Keratinocyte (primary cell): Measurements from ENCODE around the gene RNF34. TPM values are rescaled to one million over a fixed set of nuclear protein-coding genes. Genes with fewer than 3 reads are reported as not detected.

Experiments used
- DNase-seq: peaks from one replicate; pipeline ENCODE4 v3.0.0-alpha.2; 2011; ENCODE audit warnings: low read depth, missing footprints, low spot score
- FAIRE-seq: peaks from 2 replicates; lab custom pipeline; 2011; peaks lifted over from hg19 to GRCh38; lab: Jason Lieb, UNC
- H2AFZ ChIP-seq: 2 replicates; pipeline ENCODE4 v1.6.0; 2012; ENCODE audit warnings: low read length, control low read depth, inconsistent platforms; ENCODE audit not compliant: control insufficient read depth
- H3K27ac ChIP-seq: 2 replicates; pipeline ENCODE4 v1.5.1; 2011; ENCODE audit warnings: low read length; ENCODE audit not compliant: control insufficient read depth, insufficient read depth
- H3K27me3 ChIP-seq: 3 replicates; pipeline ENCODE4 v1.6.0; 2011; ENCODE audit warnings: low read length; ENCODE audit not compliant: control insufficient read depth, insufficient read depth; ENCODE audit errors: extremely low read depth
- H3K36me3 ChIP-seq, 2 experiments: 2 replicates in 1 of 2; 3 replicates in 1 of 2; pipeline ENCODE4 v1.5.1; 2011; ENCODE audit warnings: low read length in 2 of 2, mild to moderate bottlenecking in 1 of 2; ENCODE audit not compliant: control insufficient read depth in 2 of 2, insufficient read depth in 2 of 2; ENCODE audit errors: extremely low read depth in 1 of 2
- H3K4me1 ChIP-seq: 3 replicates; pipeline ENCODE4 v1.5.1; 2011; ENCODE audit warnings: low read length; ENCODE audit not compliant: control insufficient read depth, insufficient read depth; ENCODE audit errors: extremely low read depth
- H3K4me2 ChIP-seq: 3 replicates; pipeline ENCODE4 v1.6.0; 2011; ENCODE audit warnings: low read depth, low read length; ENCODE audit not compliant: control insufficient read depth, insufficient read depth; ENCODE audit errors: extremely low read depth
- H3K4me3 ChIP-seq, 3 experiments: fragments of 200-600 bp in 1 of 3; sonication (generic) in 1 of 3; 2 replicates in 2 of 3; 3 replicates in 1 of 3; pipeline ENCODE4 v1.5.1; 2011 to 2016; ENCODE audit warnings: low read length in 3 of 3, mild to moderate bottlenecking in 3 of 3, control low read depth in 2 of 3, inconsistent platforms in 1 of 3, low read depth in 1 of 3, mixed read lengths in 1 of 3, mixed run types in 1 of 3, moderate library complexity in 1 of 3; ENCODE audit not compliant: control insufficient read depth in 2 of 3, insufficient read depth in 2 of 3; ENCODE audit errors: extremely low read depth in 1 of 3
- H3K79me2 ChIP-seq: 2 replicates; pipeline ENCODE4 v1.6.0; 2012; ENCODE audit warnings: low read length; ENCODE audit not compliant: control insufficient read depth, insufficient read depth
- H3K9ac ChIP-seq: 3 replicates; pipeline ENCODE4 v1.6.0; 2011; ENCODE audit warnings: low read length; ENCODE audit not compliant: control insufficient read depth, insufficient read depth; ENCODE audit errors: extremely low read depth
- H3K9me1 ChIP-seq: 3 replicates; pipeline ENCODE4 v1.6.0; 2011; ENCODE audit warnings: low read length; ENCODE audit not compliant: control insufficient read depth, insufficient read depth; ENCODE audit errors: extremely low read depth
- H3K9me3 ChIP-seq: 2 replicates; pipeline ENCODE4 v1.5.1; 2012; ENCODE audit warnings: low read depth, low read length; ENCODE audit not compliant: control insufficient read depth
- H4K20me1 ChIP-seq: 3 replicates; pipeline ENCODE4 v1.6.0; 2011; ENCODE audit warnings: low read length; ENCODE audit not compliant: control insufficient read depth, insufficient read depth; ENCODE audit errors: extremely low read depth
- EZH2 ChIP-seq: IDR thresholded peaks from one replicate; pipeline ENCODE4 v1.6.1; 2012; ENCODE audit warnings: inconsistent platforms, mild to moderate bottlenecking, low read length, moderate library complexity
- dilution Hi-C: fragments of 300-500 bp; cut with MboI; formaldehyde crosslinking; loops from one replicate; pipeline ENCODE4 v1.7.0; 2020; ENCODE audit warnings: low sequenced_read_pairs; ENCODE audit not compliant: extremely low pct_ligation_motif_present
- polyA plus RNA-seq, 5 experiments: library from polyadenylated mRNA; depleted of rRNA in 3 of 5; stranded (reverse) in 3 of 5; stranded (forward) in 1 of 5; unstranded in 1 of 5; fragments of >200 nt; gene quantifications; 1 replicate in 1 of 5; 2 replicates in 3 of 5; 3 replicates in 1 of 5; pipeline versions ENCODE4 v1.2.1 to v1.2.3, GENCODE V29; 2011 to 2012; ENCODE audit warnings: missing spikeins in 2 of 5, low read depth in 1 of 5, low replicate concordance in 1 of 5
- TF ChIP-seq, protein P1 (sequence below), 3 experiments: IDR thresholded peaks in 1 of 3; conservative IDR thresholded peaks in 1 of 3; optimal IDR thresholded peaks in 1 of 3; 2 replicates in 2 of 3; 3 replicates in 1 of 3; pipeline versions ENCODE3 to v1.5.1; 2011; ENCODE audit warnings: low read length in 3 of 3, mild to moderate bottlenecking in 3 of 3, moderate library complexity in 2 of 3, control low read depth in 1 of 3, inconsistent platforms in 1 of 3; ENCODE audit not compliant: insufficient read depth in 2 of 3; ENCODE audit errors: extremely low read depth in 1 of 3

RNF34 gene
- polyA plus RNA-seq, 1 donor (not counting 4 experiments of a cell fraction or from before 2014, with no cell fraction given), result 39.0 TPM

DNA sequence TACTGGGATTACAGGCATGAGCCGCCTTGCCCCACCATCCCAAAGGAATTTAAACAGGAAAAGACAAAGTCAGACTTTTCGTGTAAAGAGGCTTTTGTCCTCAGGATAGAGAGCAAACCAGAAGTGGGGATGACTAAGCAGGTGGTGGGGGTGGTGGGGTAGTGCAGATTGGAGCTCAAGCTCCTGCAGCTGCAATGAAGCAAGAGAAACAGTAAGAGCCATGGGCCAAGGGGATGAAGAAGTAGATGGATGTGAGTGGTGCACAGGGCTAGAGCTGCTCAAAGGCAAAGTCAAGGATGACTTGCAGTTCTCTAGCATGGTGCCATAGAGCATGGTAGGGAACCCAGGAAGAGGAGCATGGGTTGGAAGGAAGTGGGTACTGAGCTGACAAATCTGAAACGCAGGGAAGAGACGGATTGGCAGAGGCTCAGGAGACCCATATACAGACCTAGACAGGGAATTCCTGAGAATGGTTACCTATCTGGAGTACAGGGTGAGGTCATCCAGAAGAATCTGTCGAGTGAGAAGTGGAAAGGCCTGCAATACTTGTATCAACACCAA is 11.4 kb upstream of the RNF34 start:
- H3K9me3 ChIP-seq, result no peaks in the 10 kb centered on the region
- H3K27me3 ChIP-seq, result no peaks in the 10 kb centered on the region
- H3K4me1 ChIP-seq, result peaks cover 28% of the 10 kb centered on the region
- peak overlapping the region; percentile 59 for H3K4me2 ChIP-seq
- H2AFZ ChIP-seq, result peak overlapping the region; percentile 86
- no peaks in the 10 kb centered on the region for H3K79me2 ChIP-seq
- H3K27ac ChIP-seq, result peak overlapping the region; percentile 70
- no peak for DNase-seq
- no peak overlapping the region for H3K9ac ChIP-seq
- TF ChIP-seq, protein P1, sequence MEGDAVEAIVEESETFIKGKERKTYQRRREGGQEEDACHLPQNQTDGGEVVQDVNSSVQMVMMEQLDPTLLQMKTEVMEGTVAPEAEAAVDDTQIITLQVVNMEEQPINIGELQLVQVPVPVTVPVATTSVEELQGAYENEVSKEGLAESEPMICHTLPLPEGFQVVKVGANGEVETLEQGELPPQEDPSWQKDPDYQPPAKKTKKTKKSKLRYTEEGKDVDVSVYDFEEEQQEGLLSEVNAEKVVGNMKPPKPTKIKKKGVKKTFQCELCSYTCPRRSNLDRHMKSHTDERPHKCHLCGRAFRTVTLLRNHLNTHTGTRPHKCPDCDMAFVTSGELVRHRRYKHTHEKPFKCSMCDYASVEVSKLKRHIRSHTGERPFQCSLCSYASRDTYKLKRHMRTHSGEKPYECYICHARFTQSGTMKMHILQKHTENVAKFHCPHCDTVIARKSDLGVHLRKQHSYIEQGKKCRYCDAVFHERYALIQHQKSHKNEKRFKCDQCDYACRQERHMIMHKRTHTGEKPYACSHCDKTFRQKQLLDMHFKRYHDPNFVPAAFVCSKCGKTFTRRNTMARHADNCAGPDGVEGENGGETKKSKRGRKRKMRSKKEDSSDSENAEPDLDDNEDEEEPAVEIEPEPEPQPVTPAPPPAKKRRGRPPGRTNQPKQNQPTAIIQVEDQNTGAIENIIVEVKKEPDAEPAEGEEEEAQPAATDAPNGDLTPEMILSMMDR (optimal IDR thresholded peaks at IDR 0.05 in 1 of 3, IDR thresholded peaks at IDR 0.05 in 1 of 3, conservative IDR thresholded peaks at IDR 0.05 in 1 of 3; ENCODE audit: extremely low read depth in 1 of 3, insufficient read depth in 2 of 3, low read length in 3 of 3), result no peak
- no peak for TF ChIP-seq EZH2
- dilution Hi-C loops, result no loop called here
- no peaks in the 10 kb centered on the region for H4K20me1 ChIP-seq
- H3K4me3 ChIP-seq, result no peak overlapping the region
- H3K9me1 ChIP-seq, result no peaks in the 10 kb centered on the region
- H3K36me3 ChIP-seq, result no peaks in the 10 kb centered on the region
- peak; percentile 90 for FAIRE-seq

DNA sequence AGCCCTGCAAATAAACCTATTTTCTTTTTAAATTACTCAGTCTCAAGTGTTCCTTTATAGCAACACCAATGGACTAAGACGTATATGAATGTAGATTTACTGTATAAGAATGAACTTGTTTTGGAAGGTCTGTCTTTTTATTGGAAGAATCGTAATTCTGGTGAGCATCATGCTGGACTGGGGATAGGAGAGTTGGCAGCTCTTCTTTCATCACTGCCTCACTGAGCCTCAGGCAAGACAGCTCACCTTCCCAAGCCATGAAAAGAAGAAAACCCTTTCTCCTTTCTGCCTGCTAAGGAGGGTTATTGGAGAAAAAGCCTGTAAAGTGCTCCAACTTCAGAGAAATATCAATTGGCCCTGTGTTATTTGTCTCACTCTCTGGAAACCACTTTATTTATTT is 9.1 kb upstream of the RNF34 start:
- DNase-seq, result peak; percentile 83
- no peaks in the 10 kb centered on the region for H3K9me1 ChIP-seq
- H3K27ac ChIP-seq, result no peak overlapping the region
- no peaks in the 10 kb centered on the region for H3K9me3 ChIP-seq
- H3K9ac ChIP-seq, result no peak overlapping the region
- no peak for TF ChIP-seq EZH2
- TF ChIP-seq, protein P1 (optimal IDR thresholded peaks at IDR 0.05 in 1 of 3, IDR thresholded peaks at IDR 0.05 in 1 of 3, conservative IDR thresholded peaks at IDR 0.05 in 1 of 3; ENCODE audit: extremely low read depth in 1 of 3, insufficient read depth in 2 of 3, low read length in 3 of 3), result no peak
- H3K36me3 ChIP-seq, result no peaks in the 10 kb centered on the region
- H4K20me1 ChIP-seq, result no peaks in the 10 kb centered on the region
- H3K27me3 ChIP-seq, result no peaks in the 10 kb centered on the region
- peak; percentile 73 for FAIRE-seq
- H3K4me1 ChIP-seq, result peaks cover 28% of the 10 kb centered on the region
- H3K79me2 ChIP-seq, result no peaks in the 10 kb centered on the region
- no peak overlapping the region for H3K4me2 ChIP-seq
- H2AFZ ChIP-seq, result no peak overlapping the region
- dilution Hi-C loops, result no loop called here
- H3K4me3 ChIP-seq, result no peak overlapping the region
